HCT116 (cell line): Measurements from ENCODE around the gene DUOXA2. TPM values are rescaled to one million over a fixed set of nuclear protein-coding genes. Genes with fewer than 3 reads are reported as not detected.
A peak's percentile ranks its signal among the peaks of the same experiment; 100 is the strongest.

Experiments used
- ATAC-seq: fragments of 200-7000 bp; cut with Tn5 transposase; 2 replicates; pipeline ENCODE4 v1.9.1; 2020; ENCODE audit warnings: mild to moderate bottlenecking, moderate library complexity
- BruUV-seq: library from RNA; stranded (reverse); fragments of 400-500 nt; replicated peaks from 2 replicates; lab custom pipeline; 2021; lab: Mats Ljungman, UMichigan
- CTCF ChIA-PET: fragments of 300-600 bp; sonication (Branson Sonifier 250); formaldehyde crosslinking; loops from one replicate; lab custom pipeline; 2021; ENCODE audit warnings: antibody characterized with exemption; lab: Charles Lee
- POLR2A ChIA-PET: fragments of 300-600, 350-600 bp; sonication (Branson Sonifier 250); formaldehyde crosslinking; loops from one replicate; lab custom pipeline; 2021; ENCODE audit warnings: antibody characterized with exemption; lab: Charles Lee
- RAD21 ChIA-PET, 2 experiments: fragments of 300-600 bp; sonication (Branson Sonifier 250); formaldehyde crosslinking; loops; one replicate each; lab custom pipeline; 2023; ENCODE audit warnings: low total read pairs in 2 of 2; ENCODE audit not compliant: uncharacterized antibody in 2 of 2, unreplicated experiment in 2 of 2, low non-redundant PET in 1 of 2; lab: Charles Lee
- DNase-seq: peaks from one replicate; pipeline ENCODE4 v3.0.0-alpha.2; 2010; ENCODE audit warnings: low read depth, low spot score
- H2AFZ ChIP-seq: fragments of 200-600 bp; shearing (Covaris generic), sonication (generic); 2 replicates; pipeline ENCODE4 v1.6.1; 2017; ENCODE audit warnings: low read depth, mixed run types, mixed read lengths, antibody characterized with exemption, low read length; ENCODE audit not compliant: poor library complexity, severe bottlenecking
- H3K27ac ChIP-seq: 2 replicates; pipeline ENCODE4 v1.5.1; 2012; ENCODE audit warnings: low read depth, low read length
- H3K27me3 ChIP-seq: fragments of 200-600 bp; sonication (generic); 2 replicates; pipeline ENCODE4 v1.6.1; 2016; ENCODE audit warnings: mixed run types, low read length, mixed read lengths; ENCODE audit not compliant: insufficient read depth
- H3K36me3 ChIP-seq, 2 experiments: fragments of 200-500 bp in 1 of 2; fragments of 200-600 bp in 1 of 2; sonication (Bioruptor generic) in 1 of 2; sonication (generic) in 1 of 2; 2 replicates each; pipeline versions ENCODE4 v1.5.1 to v1.6.1; 2014 to 2016; ENCODE audit warnings: low read length in 2 of 2, inconsistent platforms in 1 of 2, mixed read lengths in 1 of 2, mixed run types in 1 of 2; ENCODE audit not compliant: insufficient read depth in 2 of 2, control insufficient read depth in 1 of 2
- H3K4me1 ChIP-seq, 2 experiments: fragments of 200-600 bp in 1 of 2; sonication (generic) in 1 of 2; 2 replicates each; pipeline versions ENCODE4 v1.5.1 to v1.6.1; 2012 to 2017; ENCODE audit warnings: low read length in 2 of 2, inconsistent platforms in 1 of 2, mild to moderate bottlenecking in 1 of 2, mixed read lengths in 1 of 2, mixed run types in 1 of 2, moderate library complexity in 1 of 2; ENCODE audit not compliant: insufficient read depth in 2 of 2, control insufficient read depth in 1 of 2
- H3K4me2 ChIP-seq: fragments of 200-600 bp; sonication (generic); 2 replicates; pipeline ENCODE4 v1.6.1; 2017; ENCODE audit warnings: mixed run types, low read length, mixed read lengths
- H3K4me3 ChIP-seq, 2 experiments: fragments of 200-600 bp in 1 of 2; sonication (generic) in 1 of 2; replicated peaks in 1 of 2; 2 replicates each; pipeline ENCODE4 v1.5.1; 2011 to 2016; ENCODE audit warnings: low read length in 2 of 2, control low read depth in 1 of 2, low read depth in 1 of 2, mild to moderate bottlenecking in 1 of 2, mixed read lengths in 1 of 2, mixed run types in 1 of 2
- H3K79me2 ChIP-seq: fragments of 200-600 bp; sonication (generic); 2 replicates; pipeline ENCODE4 v1.6.1; 2017; ENCODE audit warnings: mild to moderate bottlenecking, mixed run types, low read length, moderate library complexity, mixed read lengths; ENCODE audit not compliant: insufficient read depth
- H3K9ac ChIP-seq: fragments of 200-600 bp; sonication (generic); 2 replicates; pipeline ENCODE4 v1.6.1; 2016; ENCODE audit warnings: low read length, mixed read lengths
- H3K9me2 ChIP-seq: fragments of 200-600 bp; sonication (generic), shearing (Covaris generic); 2 replicates; pipeline ENCODE4 v1.6.1; 2017; ENCODE audit warnings: mixed run types, mild to moderate bottlenecking, moderate library complexity; ENCODE audit not compliant: insufficient read depth
- H3K9me3 ChIP-seq, 2 experiments: fragments of 200-500 bp in 1 of 2; fragments of 200-600 bp in 1 of 2; sonication (Bioruptor generic) in 1 of 2; sonication (generic) in 1 of 2; 2 replicates each; pipeline ENCODE4 v1.6.1; 2014 to 2017; ENCODE audit warnings: low read length in 2 of 2, mixed read lengths in 2 of 2, inconsistent platforms in 1 of 2, low read depth in 1 of 2, mild to moderate bottlenecking in 1 of 2, mixed run types in 1 of 2, moderate library complexity in 1 of 2; ENCODE audit not compliant: control insufficient read depth in 1 of 2, insufficient read depth in 1 of 2
- H4K20me1 ChIP-seq: fragments of 200-600 bp; sonication (generic), shearing (Covaris generic); 2 replicates; pipeline ENCODE4 v1.6.1; 2017; ENCODE audit warnings: mixed run types, mild to moderate bottlenecking, moderate library complexity; ENCODE audit not compliant: insufficient read depth
- REST ChIP-seq: IDR thresholded peaks from 2 replicates; pipeline ENCODE4 v1.6.1; 2012; ENCODE audit warnings: low read depth
- SP1 ChIP-seq: IDR thresholded peaks from 2 replicates; pipeline ENCODE4 v1.6.1; 2012; ENCODE audit warnings: low read depth
- SRF ChIP-seq: IDR thresholded peaks from 2 replicates; pipeline ENCODE4 v1.6.1; 2012; ENCODE audit warnings: low read depth
- intact Hi-C: fragments of 100-400 bp; cut with micrococcal nuclease; formaldehyde crosslinking; loops from 2 replicates; pipeline ENCODE4 v1.10.0; 2022
- total RNA-seq: library from RNA; stranded (reverse); gene quantifications from one replicate; pipeline ENCODE4 v1.2.1, GENCODE V29; 2021; ENCODE audit not compliant: unreplicated experiment
- TF ChIP-seq, protein P1 (sequence below), 3 experiments: fragments of 200-600 bp in 1 of 3; sonication (generic) in 1 of 3; IDR thresholded peaks in 2 of 3; conservative IDR thresholded peaks in 1 of 3; 2 replicates each; pipeline ENCODE4 v1.5.1; 2012 to 2017; ENCODE audit warnings: low read depth in 2 of 3, low read length in 2 of 3, antibody characterized with exemption in 1 of 3, borderline replicate concordance in 1 of 3, control low read depth in 1 of 3, mild to moderate bottlenecking in 1 of 3, mixed read lengths in 1 of 3, mixed run types in 1 of 3, moderate library complexity in 1 of 3; ENCODE audit not compliant: insufficient read depth in 1 of 3

The DUOXA2 gene
- total RNA-seq, 1 experiment from 2014 or later = not detected

DNA sequence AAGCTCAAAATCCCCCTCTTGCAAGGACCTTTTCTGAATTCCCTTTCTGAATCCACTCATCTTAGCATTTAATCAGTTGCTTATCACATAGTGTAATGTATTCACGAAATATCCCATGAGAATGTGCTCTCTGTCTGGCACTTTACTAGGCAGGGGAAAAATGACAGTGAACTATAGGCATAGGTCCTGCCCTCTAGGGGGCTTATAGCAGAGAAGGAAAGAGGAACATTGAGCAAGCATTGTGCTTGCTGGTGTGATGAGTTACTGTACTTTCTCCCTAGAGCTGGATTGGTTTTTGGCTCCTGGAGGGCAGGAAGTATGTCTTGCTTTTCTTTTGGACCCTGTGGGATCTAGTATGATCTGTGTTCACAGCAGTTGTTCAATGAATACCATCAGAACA, 26.6 kb upstream of the DUOXA2 start:
- H3K4me1 ChIP-seq = peaks cover 0 to 7% of the 10 kb centered on the region in 2 experiments; a peak in 1 of 4 replicates
- no peak overlapping the region for H2AFZ ChIP-seq
- ATAC-seq (peak; percentile 58; the same call in 1 of the 2 replicates), DNase-seq (no peak)
- H3K79me2 ChIP-seq = no peaks in the 10 kb centered on the region
- H3K27ac ChIP-seq = no peak overlapping the region
- ChIA-PET POLR2A (no interaction called here), RAD21 (no interaction called here), CTCF (no interaction called here)
- H3K9ac ChIP-seq = no peak overlapping the region
- no peaks in the 10 kb centered on the region for H3K9me3 ChIP-seq
- H4K20me1 ChIP-seq = no peaks in the 10 kb centered on the region
- H3K27me3 ChIP-seq = peaks cover 7% of the 10 kb centered on the region; the same call in 1 of the 2 replicates
- no TSS peak for BruUV-seq
- H3K4me3 ChIP-seq = no peak overlapping the region
- intact Hi-C loops = no loop called here
- H3K4me2 ChIP-seq = no peak overlapping the region
- TF ChIP-seq REST (no peak), SRF (no peak), SP1 (no peak)
- TF ChIP-seq, protein P1, sequence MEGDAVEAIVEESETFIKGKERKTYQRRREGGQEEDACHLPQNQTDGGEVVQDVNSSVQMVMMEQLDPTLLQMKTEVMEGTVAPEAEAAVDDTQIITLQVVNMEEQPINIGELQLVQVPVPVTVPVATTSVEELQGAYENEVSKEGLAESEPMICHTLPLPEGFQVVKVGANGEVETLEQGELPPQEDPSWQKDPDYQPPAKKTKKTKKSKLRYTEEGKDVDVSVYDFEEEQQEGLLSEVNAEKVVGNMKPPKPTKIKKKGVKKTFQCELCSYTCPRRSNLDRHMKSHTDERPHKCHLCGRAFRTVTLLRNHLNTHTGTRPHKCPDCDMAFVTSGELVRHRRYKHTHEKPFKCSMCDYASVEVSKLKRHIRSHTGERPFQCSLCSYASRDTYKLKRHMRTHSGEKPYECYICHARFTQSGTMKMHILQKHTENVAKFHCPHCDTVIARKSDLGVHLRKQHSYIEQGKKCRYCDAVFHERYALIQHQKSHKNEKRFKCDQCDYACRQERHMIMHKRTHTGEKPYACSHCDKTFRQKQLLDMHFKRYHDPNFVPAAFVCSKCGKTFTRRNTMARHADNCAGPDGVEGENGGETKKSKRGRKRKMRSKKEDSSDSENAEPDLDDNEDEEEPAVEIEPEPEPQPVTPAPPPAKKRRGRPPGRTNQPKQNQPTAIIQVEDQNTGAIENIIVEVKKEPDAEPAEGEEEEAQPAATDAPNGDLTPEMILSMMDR (IDR thresholded peaks at IDR 0.05 in 2 of 3, conservative IDR thresholded peaks at IDR 0.05 in 1 of 3; ENCODE audit: borderline replicate concordance in 1 of 3, insufficient read depth in 1 of 3, low read depth in 2 of 3, low read length in 2 of 3) = no peak
- H3K9me2 ChIP-seq = no peaks in the 10 kb centered on the region
- H3K36me3 ChIP-seq = no peaks in the 10 kb centered on the region
